ENCODE data around the gene ABCG4. TPM values are rescaled to one million over a fixed set of nuclear protein-coding genes. Genes with fewer than 3 reads are reported as not detected.

ABCG4 gene
- total RNA-seq, 1 donor from 2014 or later, result under 0.01 TPM

- Histone ChIP-seq H3K36me3 (ENCODE audit: control insufficient read depth, insufficient read depth, low read length) (no peaks in the 10 kb centered on the region), H3K27me3 (ENCODE audit: control insufficient read depth, insufficient read depth, low read length) (peaks cover 12% of the 10 kb centered on the region), H3K4me3 (ENCODE audit: low read depth, low read length) (no peak overlapping the region)
- DNase-seq (ENCODE audit: low read depth) (no peak), FAIRE-seq (peak; percentile 18)
- no peak for TF ChIP-seq CTCF (IDR thresholded peaks at IDR 0.05; ENCODE audit: insufficient read depth, low read length, severe bottlenecking)
Measured at GRCh38 chr11:119153049-119153818, 4.4 kb downstream of the ABCG4 start.

GRCh38 chr11:119154178-119154577 is 5.3 kb downstream of the ABCG4 start:
- Histone ChIP-seq H3K4me3 (ENCODE audit: low read depth, low read length) (no peak overlapping the region), H3K27me3 (ENCODE audit: control insufficient read depth, insufficient read depth, low read length) (peaks cover 12% of the 10 kb centered on the region), H3K36me3 (ENCODE audit: control insufficient read depth, insufficient read depth, low read length) (no peaks in the 10 kb centered on the region)
- no peak for TF ChIP-seq CTCF (IDR thresholded peaks at IDR 0.05; ENCODE audit: insufficient read depth, low read length, severe bottlenecking)
- DNase-seq (ENCODE audit: low read depth), result no peak
- peak; percentile 32 for FAIRE-seq

- H3K36me3 ChIP-seq (ENCODE audit: control insufficient read depth, insufficient read depth, low read length), result no peaks in the 10 kb centered on the region
- FAIRE-seq (no peak), DNase-seq (ENCODE audit: low read depth) (no peak)
- no peak overlapping the region for H3K4me3 ChIP-seq (ENCODE audit: low read depth, low read length)
- peak; percentile 2 for TF ChIP-seq CTCF (IDR thresholded peaks at IDR 0.05; ENCODE audit: insufficient read depth, low read length, severe bottlenecking)
- H3K27me3 ChIP-seq (ENCODE audit: control insufficient read depth, insufficient read depth, low read length), result no peaks in the 10 kb centered on the region
Measured at GRCh38 chr11:119155733-119156492, 7.1 kb downstream of the ABCG4 start.

GRCh38 chr11:119156496-119156895 is 7.6 kb downstream of the ABCG4 start:
- no peak for DNase-seq (ENCODE audit: low read depth)
- no peaks in the 10 kb centered on the region for H3K27me3 ChIP-seq (ENCODE audit: control insufficient read depth, insufficient read depth, low read length)
- H3K36me3 ChIP-seq (ENCODE audit: control insufficient read depth, insufficient read depth, low read length), result no peaks in the 10 kb centered on the region
- no peak for TF ChIP-seq CTCF (IDR thresholded peaks at IDR 0.05; ENCODE audit: insufficient read depth, low read length, severe bottlenecking)
- no peak for FAIRE-seq
- H3K4me3 ChIP-seq (ENCODE audit: low read depth, low read length), result no peak overlapping the region

GRCh38 chr11:119157063-119157462 is 8.2 kb downstream of the ABCG4 start:
- no peak for TF ChIP-seq CTCF (IDR thresholded peaks at IDR 0.05; ENCODE audit: insufficient read depth, low read length, severe bottlenecking)
- Histone ChIP-seq H3K4me3 (ENCODE audit: low read depth, low read length) (no peak overlapping the region), H3K27me3 (ENCODE audit: control insufficient read depth, insufficient read depth, low read length) (no peaks in the 10 kb centered on the region), H3K36me3 (ENCODE audit: control insufficient read depth, insufficient read depth, low read length) (no peaks in the 10 kb centered on the region)
- DNase-seq (ENCODE audit: low read depth) (no peak), FAIRE-seq (peak; percentile 50)
